CD8-positive, alpha-beta memory T cell (primary cell): ENCODE data around the gene NISCH. TPM values are rescaled to one million over a fixed set of nuclear protein-coding genes. Genes with fewer than 3 reads are reported as not detected.

Source experiments
- CTCF ChIA-PET: fragments of 350-600 bp; sonication (Branson Sonifier 250); formaldehyde crosslinking; loops from one replicate; lab custom pipeline; 2021; ENCODE audit warnings: antibody characterized with exemption; lab: Charles Lee
- POLR2A ChIA-PET: fragments of 350-600 bp; sonication (Branson Sonifier 250); formaldehyde crosslinking; loops from one replicate; lab custom pipeline; 2021; ENCODE audit warnings: antibody characterized with exemption; lab: Charles Lee
- DNase-seq, 5 donors: peaks; one replicate each; pipeline versions ENCODE4 v3.0.0 to v3.0.0-alpha.2; 2020 to 2022; ENCODE audit warnings: mixed read lengths in 1 of 5
- H3K27ac ChIP-seq: one replicate; pipeline ENCODE4 v1.7.0; 2013; ENCODE audit warnings: low read depth, mild to moderate bottlenecking, low read length, moderate library complexity
- H3K27me3 ChIP-seq: 2 replicates; pipeline ENCODE4 v1.7.0; 2013; ENCODE audit warnings: low read length, mild to moderate bottlenecking; ENCODE audit not compliant: insufficient read depth, poor library complexity, severe bottlenecking
- H3K36me3 ChIP-seq: 2 replicates; pipeline ENCODE4 v1.7.0; 2013; ENCODE audit warnings: mild to moderate bottlenecking, low read length, moderate library complexity; ENCODE audit not compliant: insufficient read depth
- H3K4me1 ChIP-seq: 2 replicates; pipeline ENCODE4 v1.7.0; 2013; ENCODE audit warnings: mild to moderate bottlenecking, low read length, moderate library complexity; ENCODE audit not compliant: insufficient read depth
- H3K4me3 ChIP-seq: 2 replicates; pipeline ENCODE4 v1.7.0; 2013; ENCODE audit warnings: mild to moderate bottlenecking, low read length
- H3K9me3 ChIP-seq: 2 replicates; pipeline ENCODE4 v1.7.0; 2013; ENCODE audit warnings: mild to moderate bottlenecking, low read length
- H3K27ac Mint-ChIP-seq, 8 donors: one replicate each; pipeline ENCODE4 v1.8.0; 2020 to 2021; ENCODE audit warnings: mixed read lengths in 8 of 8, mild to moderate bottlenecking in 6 of 8, inconsistent platforms in 3 of 8, moderate library complexity in 3 of 8
- H3K27me3 Mint-ChIP-seq, 2 donors: one replicate each; pipeline ENCODE4 v1.8.0; 2020 to 2021; ENCODE audit warnings: mixed read lengths in 2 of 2, mild to moderate bottlenecking in 1 of 2, moderate library complexity in 1 of 2
- H3K36me3 Mint-ChIP-seq, 3 donors: one replicate each; pipeline ENCODE4 v1.8.0; 2020 to 2021; ENCODE audit warnings: mixed read lengths in 3 of 3, inconsistent platforms in 1 of 3, mild to moderate bottlenecking in 1 of 3
- H3K4me1 Mint-ChIP-seq, 3 donors: one replicate each; pipeline ENCODE4 v1.8.0; 2020 to 2021; ENCODE audit warnings: mixed read lengths in 3 of 3, inconsistent platforms in 1 of 3, mild to moderate bottlenecking in 1 of 3
- H3K4me3 Mint-ChIP-seq, 7 donors: one replicate each; pipeline ENCODE4 v1.8.0; 2020 to 2021; ENCODE audit warnings: mixed read lengths in 7 of 7, mild to moderate bottlenecking in 6 of 7, moderate library complexity in 4 of 7, inconsistent platforms in 2 of 7
- H3K9me3 Mint-ChIP-seq, 5 donors: one replicate each; pipeline ENCODE4 v1.8.0; 2020 to 2022; ENCODE audit warnings: mixed read lengths in 5 of 5, mild to moderate bottlenecking in 3 of 5, moderate library complexity in 2 of 5, inconsistent platforms in 1 of 5
- polyA plus RNA-seq: library from polyadenylated mRNA; unstranded; fragments of 300-500 nt; fragmentation: Illumina TruSeq; gene quantifications from one replicate; pipeline ENCODE4 v1.2.3, GENCODE V29; 2021
- total RNA-seq, 2 experiments: library from RNA; stranded (reverse); gene quantifications; one replicate each; pipeline ENCODE4 v1.2.3, GENCODE V29; 2021

NISCH gene
- total and polyA plus RNA-seq, 3 experiments from 2014 or later, result 31.6 to 66.2 (median 65.7) TPM

DNA sequence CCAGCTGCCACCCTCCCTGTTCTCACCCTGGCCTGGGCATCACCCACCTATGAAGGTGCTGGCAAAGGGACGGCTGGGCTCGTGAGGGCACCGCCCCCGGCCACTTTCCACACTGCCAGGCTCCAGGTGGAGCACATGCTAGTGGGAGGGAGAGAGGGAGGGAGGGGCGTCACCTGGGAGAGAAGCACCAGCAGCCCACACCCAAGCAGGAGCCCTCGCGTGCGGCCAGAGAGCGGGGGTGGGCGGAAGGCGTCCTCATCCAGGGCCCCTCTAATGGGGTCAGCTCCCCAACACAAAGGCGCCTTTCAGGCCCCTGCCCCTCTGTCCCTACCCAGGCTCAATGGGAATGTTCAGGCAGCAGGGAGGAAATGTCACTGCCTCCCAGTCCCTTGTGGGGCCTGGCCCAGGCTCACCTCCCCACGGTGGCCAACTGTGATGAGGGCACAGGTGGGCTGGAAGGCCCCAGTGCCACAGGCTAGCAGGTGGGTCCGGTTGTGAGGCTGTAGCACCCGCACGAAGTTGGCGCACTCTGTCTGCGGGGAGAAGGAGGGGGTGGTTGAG, 13.6 kb upstream of the NISCH start:
- no peaks in the 10 kb centered on the region for H3K36me3 Mint-ChIP-seq
- H3K27ac Mint-ChIP-seq, result no peak overlapping the region
- peaks cover 8% of the 10 kb centered on the region for H3K4me1 ChIP-seq
- no peak overlapping the region for H3K4me3 Mint-ChIP-seq
- no peaks in the 10 kb centered on the region for H3K36me3 ChIP-seq
- H3K9me3 Mint-ChIP-seq, result no peaks in the 10 kb centered on the region
- CTCF ChIA-PET, result interaction anchor here (0.7 kb wide), 1 partner anchor 30 kb away, joined by 4 read pairs; no protein-coding TSS in a partner anchor
- DNase-seq, result no peak
- H3K9me3 ChIP-seq, result no peaks in the 10 kb centered on the region
- H3K4me3 ChIP-seq, result no peak overlapping the region
- H3K27ac ChIP-seq, result no peak overlapping the region
- no peaks in the 10 kb centered on the region for H3K27me3 ChIP-seq
- peaks cover 3 to 6% (median 5%) of the 10 kb centered on the region in 3 donors for H3K4me1 Mint-ChIP-seq
- POLR2A ChIA-PET, result no interaction called here
- peaks cover 0 to 1% of the 10 kb centered on the region in 2 donors for H3K27me3 Mint-ChIP-seq

DNA sequence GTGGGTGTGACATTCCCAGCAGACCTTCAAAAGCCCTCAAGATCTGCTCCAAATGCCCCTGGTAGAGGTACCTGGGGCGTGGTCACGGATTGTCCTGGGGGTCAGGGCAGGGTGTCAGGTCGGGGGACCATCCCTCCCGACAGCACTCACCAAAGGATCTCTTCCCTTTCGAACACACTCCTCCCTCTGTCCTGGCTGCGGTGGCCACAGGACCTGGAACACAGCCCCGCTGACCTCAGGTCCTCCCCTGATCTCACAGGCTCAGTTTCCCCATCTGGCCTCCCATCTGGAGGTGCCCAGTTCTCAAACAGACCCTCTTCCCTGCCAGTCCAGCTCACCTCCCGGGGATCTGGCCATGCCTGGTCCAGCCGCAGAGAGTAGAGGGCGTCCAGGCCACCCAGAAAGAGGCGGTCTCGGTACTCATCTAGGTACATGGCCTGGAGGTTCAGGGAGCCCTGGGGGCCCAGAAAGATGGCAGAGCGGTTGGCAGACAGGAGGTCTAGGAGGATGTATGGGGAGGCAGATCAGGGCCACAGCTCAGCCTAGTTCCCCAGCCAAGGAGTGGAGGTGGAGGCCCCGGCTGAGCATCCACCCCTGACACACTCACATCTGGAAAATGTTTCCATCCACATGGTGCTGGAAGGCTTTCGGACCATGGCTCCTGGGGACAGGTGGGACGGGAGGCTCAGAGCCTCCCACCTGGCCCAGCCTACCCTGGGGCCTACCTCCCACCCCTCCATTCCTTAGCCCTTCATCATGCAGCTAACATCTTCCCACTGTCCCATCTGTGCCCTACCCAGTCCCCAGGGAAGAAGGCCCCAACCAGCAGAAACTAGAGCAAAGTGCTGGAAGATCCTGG, 12.8 kb upstream of the NISCH start:
- H3K9me3 ChIP-seq, result no peaks in the 10 kb centered on the region
- Mint-ChIP-seq H3K4me3 (no peak overlapping the region), H3K4me1 (peaks cover 7 to 10% (median 9%) of the 10 kb centered on the region in 3 donors), H3K27ac (peak overlapping the region in 1 of 8 donors; percentile 77), H3K36me3 (no peaks in the 10 kb centered on the region), H3K27me3 (peaks cover 0 to 1% of the 10 kb centered on the region in 2 donors), H3K9me3 (no peaks in the 10 kb centered on the region)
- H3K27ac ChIP-seq, result no peak overlapping the region
- no peak for DNase-seq
- H3K4me1 ChIP-seq, result peaks cover 12% of the 10 kb centered on the region
- no peaks in the 10 kb centered on the region for H3K27me3 ChIP-seq
- ChIA-PET CTCF (interaction anchor here (0.7 kb wide), 1 partner anchor 30 kb away, joined by 4 read pairs; no protein-coding TSS in a partner anchor), POLR2A (no interaction called here)
- H3K4me3 ChIP-seq, result no peak overlapping the region
- no peaks in the 10 kb centered on the region for H3K36me3 ChIP-seq

DNA sequence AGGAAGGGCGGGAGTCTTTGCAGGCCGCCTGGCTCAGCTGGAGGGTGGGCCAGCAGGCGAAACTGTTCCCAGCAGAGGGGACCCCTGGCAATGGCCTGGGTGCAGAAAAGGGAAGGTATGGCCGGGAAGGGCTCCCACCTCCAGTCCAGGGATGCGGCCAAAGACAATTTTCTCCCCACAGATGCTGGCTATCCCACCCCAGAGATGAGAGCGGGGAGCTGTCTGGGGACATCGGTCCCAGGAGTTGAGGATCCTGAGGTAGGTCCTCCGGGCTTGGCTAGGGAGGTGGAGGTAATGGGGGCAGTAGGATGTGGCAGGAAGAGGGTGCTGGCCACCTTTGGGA, 12.2 kb upstream of the NISCH start:
- H3K36me3 ChIP-seq, result no peaks in the 10 kb centered on the region
- no peak overlapping the region for H3K4me3 ChIP-seq
- no peaks in the 10 kb centered on the region for H3K9me3 Mint-ChIP-seq
- no peaks in the 10 kb centered on the region for H3K27me3 ChIP-seq
- H3K4me1 Mint-ChIP-seq, result peaks cover 7 to 10% (median 9%) of the 10 kb centered on the region in 3 donors
- ChIA-PET POLR2A (no interaction called here), CTCF (no interaction called here)
- no peak overlapping the region for H3K4me3 Mint-ChIP-seq
- H3K27ac Mint-ChIP-seq, result no peak overlapping the region
- peaks cover 0 to 1% of the 10 kb centered on the region in 2 donors for H3K27me3 Mint-ChIP-seq
- no peak overlapping the region for H3K27ac ChIP-seq
- no peaks in the 10 kb centered on the region for H3K9me3 ChIP-seq
- H3K4me1 ChIP-seq, result peaks cover 12% of the 10 kb centered on the region
- no peaks in the 10 kb centered on the region for H3K36me3 Mint-ChIP-seq
- DNase-seq, result no peak

DNA sequence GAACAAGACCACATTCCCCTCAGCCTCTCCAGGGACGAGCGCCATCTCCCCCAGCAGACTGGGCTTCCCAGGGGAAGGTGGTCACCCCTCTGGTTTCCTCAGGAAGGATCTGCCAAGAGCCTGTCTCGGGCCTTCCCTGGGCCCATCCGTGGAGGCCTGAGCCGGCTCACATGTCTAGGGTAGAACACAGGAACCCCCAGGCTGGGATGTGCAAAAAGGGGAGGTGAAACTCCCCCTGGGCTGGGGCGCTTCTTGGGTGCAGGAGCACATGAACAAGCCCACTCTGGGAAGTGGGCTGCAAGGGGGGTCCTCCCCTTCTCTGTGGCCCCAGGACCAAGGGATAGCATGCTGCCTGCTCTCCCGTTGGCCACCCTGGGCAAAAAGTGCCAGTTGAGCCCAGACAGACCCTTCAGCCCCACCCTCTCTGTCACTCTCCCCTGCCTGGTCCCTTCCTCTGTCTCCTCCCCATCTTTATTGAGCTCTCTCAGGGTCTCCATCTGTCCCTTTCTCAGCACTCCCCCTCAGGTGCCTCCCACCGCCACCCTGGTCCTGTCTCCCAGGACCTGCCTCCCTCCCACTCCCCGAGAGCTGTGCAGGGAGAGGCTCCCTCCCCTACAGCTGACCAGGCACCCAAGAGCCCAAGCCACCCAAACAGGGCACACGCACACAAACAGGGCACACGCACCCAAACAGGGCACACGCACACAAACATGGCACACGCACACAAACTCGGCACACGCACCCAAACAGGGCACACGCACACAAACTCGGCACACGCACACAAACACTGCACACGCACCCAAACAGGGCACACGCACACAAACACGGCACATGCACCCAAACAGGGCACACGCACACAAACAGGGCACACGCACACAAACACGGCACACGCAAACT, 11.4 kb upstream of the NISCH start:
- Mint-ChIP-seq H3K4me1 (peaks cover 7 to 10% (median 9%) of the 10 kb centered on the region in 3 donors), H3K4me3 (no peak overlapping the region), H3K27ac (peak overlapping the region in 1 of 8 donors; percentile 50), H3K9me3 (no peaks in the 10 kb centered on the region), H3K27me3 (peaks cover 0 to 1% of the 10 kb centered on the region in 2 donors), H3K36me3 (no peaks in the 10 kb centered on the region)
- ChIA-PET POLR2A (no interaction called here), CTCF (interaction anchor here (1.2 kb wide), 1 partner anchor 16 kb away, joined by 3 read pairs; no protein-coding TSS in a partner anchor)
- Histone ChIP-seq H3K36me3 (no peaks in the 10 kb centered on the region), H3K27me3 (no peaks in the 10 kb centered on the region), H3K9me3 (no peaks in the 10 kb centered on the region), H3K4me3 (no peak overlapping the region), H3K27ac (no peak overlapping the region), H3K4me1 (peaks cover 12% of the 10 kb centered on the region)
- DNase-seq, result no peak

DNA sequence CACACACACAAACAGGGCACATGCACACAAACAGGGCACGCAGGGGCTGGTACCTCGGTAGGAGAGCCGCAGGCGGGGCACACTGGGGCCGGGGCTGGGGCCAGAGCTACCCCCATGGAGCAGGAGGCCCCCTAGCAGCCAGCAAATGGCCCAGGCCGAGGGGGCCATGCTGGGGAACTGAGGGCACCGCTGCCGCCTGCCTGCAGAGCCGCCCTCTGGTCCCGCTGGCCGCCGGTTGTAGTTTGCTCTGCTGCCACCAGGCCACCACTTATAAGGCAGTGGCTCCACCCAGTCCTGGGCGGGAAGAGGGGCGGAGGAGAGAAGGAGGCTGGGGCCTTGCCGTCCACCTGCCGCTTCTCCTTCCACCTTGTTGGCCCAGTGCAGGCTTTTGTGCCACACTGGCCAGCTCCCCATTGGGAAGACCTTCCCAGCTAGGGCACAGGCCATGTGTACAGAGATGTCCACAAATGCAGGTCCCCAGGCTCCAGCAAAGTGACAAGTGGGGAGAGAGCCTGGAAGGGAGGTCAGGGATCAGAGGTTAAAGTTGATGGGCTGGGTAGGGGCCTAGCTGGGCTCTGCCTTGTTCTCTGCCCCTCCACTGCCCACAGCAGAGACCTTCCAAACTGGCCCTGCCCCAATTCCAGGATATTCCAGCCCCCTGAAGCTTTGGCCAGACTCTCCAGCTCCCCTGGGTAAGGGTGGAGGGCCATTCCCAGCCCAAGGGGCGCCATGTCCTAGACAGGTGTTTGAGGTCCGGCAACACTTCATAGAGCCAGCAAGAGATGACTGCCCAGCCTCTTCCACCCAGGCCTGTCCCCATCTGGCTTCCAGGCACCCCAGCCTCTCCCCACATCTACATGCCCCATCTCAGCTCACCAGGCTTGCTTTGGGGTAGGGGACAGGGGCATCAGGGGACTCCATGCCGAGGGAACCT, 10.3 kb upstream of the NISCH start, which contains the start of gene SEMA3G:
Gene SEMA3G, minus strand, starts transcription at position 244 of the 934 bp plus-strand sequence. Its CDS starts 76 bp downstream, at position 168.
- Histone ChIP-seq H3K4me3 (no peak within 1 kb of the TSS), H3K4me1 (peaks cover 12% of the 10 kb centered on the region), H3K27ac (no peak within 1 kb of the TSS), H3K27me3 (no peaks in the 10 kb centered on the region), H3K36me3 (no peaks in the 10 kb centered on the region), H3K9me3 (no peaks in the 10 kb centered on the region)
- peaks cover 7 to 10% (median 9%) of the 10 kb centered on the region in 3 donors for H3K4me1 Mint-ChIP-seq
- CTCF ChIA-PET, result interaction anchor here (0.7 to 2.1 kb wide), 10 partner anchors 11 to 443 kb away, joined by 3 to 5 read pairs (median 4); no protein-coding TSS in a partner anchor
- H3K36me3 Mint-ChIP-seq, result no peaks in the 10 kb centered on the region
- POLR2A ChIA-PET, result interaction anchor here (1.5 kb wide), 1 partner anchor 33 kb away, joined by 4 read pairs; no protein-coding TSS in a partner anchor
- H3K9me3 Mint-ChIP-seq, result no peaks in the 10 kb centered on the region
- H3K4me3 Mint-ChIP-seq, result no peak within 1 kb of the TSS
- peak within 1 kb of the TSS in 2 of 8 donors; percentile 50 to 64 for H3K27ac Mint-ChIP-seq
- H3K27me3 Mint-ChIP-seq, result peaks cover 0 to 1% of the 10 kb centered on the region in 2 donors
- DNase-seq, result peak; percentile 59 to 84 (median 60)

DNA sequence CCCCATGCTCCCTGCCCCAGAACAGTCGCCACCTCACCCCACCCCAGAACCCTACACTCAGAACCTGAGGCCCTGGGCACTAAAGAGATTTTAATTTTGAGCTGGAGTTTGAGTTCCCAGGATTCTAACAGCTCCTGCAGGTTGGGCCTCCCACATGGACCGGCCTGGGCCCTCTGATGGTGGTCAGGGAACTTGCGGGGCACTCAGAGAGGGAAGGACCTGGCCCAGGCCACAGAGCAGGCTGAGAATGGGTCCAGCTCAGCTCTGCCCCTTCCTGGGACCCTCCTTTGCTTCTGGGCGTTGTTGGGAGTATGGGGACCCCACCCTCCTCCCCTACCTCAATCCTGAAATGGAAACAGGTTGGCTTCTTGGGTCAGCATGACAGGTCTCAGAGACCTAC, 9.4 kb upstream of the NISCH start:
- POLR2A ChIA-PET, result interaction anchor here (0.6 to 1.5 kb wide), 2 partner anchors 33 to 111 kb away, joined by 4 read pairs; no protein-coding TSS in a partner anchor
- CTCF ChIA-PET, result interaction anchor here (0.9 to 3.5 kb wide), 15 partner anchors 12 to 444 kb away, joined by 3 to 20 read pairs (median 4); no protein-coding TSS in a partner anchor

More for the DNA sequence above, 9.4 kb upstream of the NISCH start:
- Histone ChIP-seq H3K4me3 (no peak overlapping the region), H3K27ac (no peak overlapping the region), H3K36me3 (no peaks in the 10 kb centered on the region), H3K27me3 (no peaks in the 10 kb centered on the region), H3K9me3 (no peaks in the 10 kb centered on the region), H3K4me1 (peaks cover 12% of the 10 kb centered on the region)
- no peaks in the 10 kb centered on the region for H3K9me3 Mint-ChIP-seq
- H3K27me3 Mint-ChIP-seq, result peaks cover 0 to 1% of the 10 kb centered on the region in 2 donors
- H3K27ac Mint-ChIP-seq, result no peak overlapping the region
- no peak for DNase-seq
- peaks cover 7 to 10% (median 9%) of the 10 kb centered on the region in 3 donors for H3K4me1 Mint-ChIP-seq
- H3K36me3 Mint-ChIP-seq, result no peaks in the 10 kb centered on the region
- H3K4me3 Mint-ChIP-seq, result no peak overlapping the region
